HepG2 (cell line): Measurements from ENCODE around the gene SLAMF9. TPM values are rescaled to one million over a fixed set of nuclear protein-coding genes. Genes with fewer than 3 reads are reported as not detected.

Experiments
- ADNP ChIP-seq: sonication (generic); formaldehyde crosslinking; IDR thresholded peaks from 2 replicates; pipeline ENCODE4 v1.4.0; 2020; ENCODE audit warnings: missing genetic modification reagents
- EP300 ChIP-seq, 3 experiments: sonication (generic) in 1 of 3; formaldehyde crosslinking in 1 of 3; IDR thresholded peaks; 2 replicates each; pipeline versions ENCODE4 v1.5.1 to v1.6.1; 2011 to 2020; ENCODE audit warnings: low read depth in 2 of 3, low read length in 2 of 3, borderline replicate concordance in 1 of 3, improper control_type of control experiment in 1 of 3, mild to moderate bottlenecking in 1 of 3, missing genetic modification reagents in 1 of 3, moderate library complexity in 1 of 3
- FUBP1 ChIP-seq: sonication (generic); formaldehyde crosslinking; IDR thresholded peaks from 2 replicates; pipeline ENCODE4 v1.5.1; 2020; ENCODE audit warnings: missing genetic modification reagents, mild to moderate bottlenecking, borderline replicate concordance
- HOMEZ ChIP-seq: IDR thresholded peaks from 2 replicates; pipeline ENCODE4 v1.6.1; 2016; ENCODE audit warnings: low read depth
- MTA1 ChIP-seq: sonication (generic); formaldehyde crosslinking; IDR thresholded peaks from 2 replicates; pipeline ENCODE4 v1.4.0; 2020; ENCODE audit warnings: missing genetic modification reagents, mild to moderate bottlenecking, borderline replicate concordance
- POLR2A ChIP-seq, 2 experiments: IDR thresholded peaks; 2 replicates each; pipeline ENCODE4 v1.6.1; 2011; ENCODE audit warnings: low read depth in 2 of 2, low read length in 2 of 2, mild to moderate bottlenecking in 1 of 2, moderate library complexity in 1 of 2; ENCODE audit not compliant: insufficient read depth in 1 of 2
- ZEB1 ChIP-seq: IDR thresholded peaks from 2 replicates; pipeline ENCODE4 v1.6.1; 2012; ENCODE audit warnings: mild to moderate bottlenecking, low read depth, inconsistent platforms; ENCODE audit not compliant: insufficient replicate concordance
- ZNF121 ChIP-seq: sonication (generic); formaldehyde crosslinking; IDR thresholded peaks from 2 replicates; pipeline ENCODE4 v1.5.0; 2020; ENCODE audit warnings: mild to moderate bottlenecking, missing genetic modification reagents
- ZNF34 ChIP-seq: sonication (generic); formaldehyde crosslinking; IDR thresholded peaks from 2 replicates; pipeline ENCODE4 v1.4.0; 2020; ENCODE audit warnings: mild to moderate bottlenecking, missing genetic modification reagents, borderline replicate concordance
- ZNF343 ChIP-seq: sonication (generic); formaldehyde crosslinking; IDR thresholded peaks from 2 replicates; pipeline ENCODE4 v1.4.0; 2020; ENCODE audit warnings: mild to moderate bottlenecking, missing genetic modification reagents
- ZNF720 ChIP-seq: sonication (generic); formaldehyde crosslinking; IDR thresholded peaks from 2 replicates; pipeline ENCODE4 v1.4.0; 2020; ENCODE audit warnings: missing genetic modification reagents
- ZNF772 ChIP-seq: sonication (generic); formaldehyde crosslinking; IDR thresholded peaks from 2 replicates; pipeline ENCODE4 v1.5.0; 2020; ENCODE audit warnings: mild to moderate bottlenecking, missing genetic modification reagents
- polyA plus RNA-seq, 8 experiments: library from polyadenylated mRNA; depleted of rRNA in 3 of 8; stranded (reverse) in 7 of 8; unstranded in 1 of 8; fragments of >200 nt; fragmentation: Illumina TruSeq in 4 of 8; extraction: Trizol in 4 of 8; gene quantifications; 2 replicates each; pipeline versions ENCODE4 v1.2.1 to v1.2.3, GENCODE V29; 2011 to 2016; ENCODE audit warnings: low read depth in 4 of 8, missing spikeins in 1 of 8, mixed read lengths in 1 of 8; ENCODE audit not compliant: insufficient read depth in 1 of 8
- total RNA-seq, 5 experiments: library from RNA; depleted of rRNA; stranded (reverse); fragments of >200 nt; fragmentation: Illumina TruSeq; extraction: Trizol; gene quantifications; 2 replicates each; pipeline ENCODE4 v1.2.3, GENCODE V29; 2016; ENCODE audit warnings: low read depth in 1 of 5
- TF ChIP-seq, protein P1 (sequence below), 2 experiments: fragments of 450-650 bp in 1 of 2; sonication (generic) in 1 of 2; formaldehyde crosslinking in 1 of 2; IDR thresholded peaks; 2 replicates each; pipeline versions ENCODE4 v1.6.1 to v1.8.0; 2016 to 2022; ENCODE audit warnings: antibody characterized with exemption in 1 of 2, mild to moderate bottlenecking in 1 of 2, missing genetic modification reagents in 1 of 2
- TF ChIP-seq, protein P2 (sequence below): sonication (generic); formaldehyde crosslinking; IDR thresholded peaks from 2 replicates; pipeline ENCODE4 v1.8.0; 2022; ENCODE audit warnings: missing genetic modification reagents, mild to moderate bottlenecking, borderline replicate concordance

Gene SLAMF9
- total and polyA plus RNA-seq, 2 of the 13 experiments (the other 11 are each of a cell fraction or from before 2014, with no cell fraction given): 0.82 TPM; not detected in 1

- TF ChIP-seq, protein P1, sequence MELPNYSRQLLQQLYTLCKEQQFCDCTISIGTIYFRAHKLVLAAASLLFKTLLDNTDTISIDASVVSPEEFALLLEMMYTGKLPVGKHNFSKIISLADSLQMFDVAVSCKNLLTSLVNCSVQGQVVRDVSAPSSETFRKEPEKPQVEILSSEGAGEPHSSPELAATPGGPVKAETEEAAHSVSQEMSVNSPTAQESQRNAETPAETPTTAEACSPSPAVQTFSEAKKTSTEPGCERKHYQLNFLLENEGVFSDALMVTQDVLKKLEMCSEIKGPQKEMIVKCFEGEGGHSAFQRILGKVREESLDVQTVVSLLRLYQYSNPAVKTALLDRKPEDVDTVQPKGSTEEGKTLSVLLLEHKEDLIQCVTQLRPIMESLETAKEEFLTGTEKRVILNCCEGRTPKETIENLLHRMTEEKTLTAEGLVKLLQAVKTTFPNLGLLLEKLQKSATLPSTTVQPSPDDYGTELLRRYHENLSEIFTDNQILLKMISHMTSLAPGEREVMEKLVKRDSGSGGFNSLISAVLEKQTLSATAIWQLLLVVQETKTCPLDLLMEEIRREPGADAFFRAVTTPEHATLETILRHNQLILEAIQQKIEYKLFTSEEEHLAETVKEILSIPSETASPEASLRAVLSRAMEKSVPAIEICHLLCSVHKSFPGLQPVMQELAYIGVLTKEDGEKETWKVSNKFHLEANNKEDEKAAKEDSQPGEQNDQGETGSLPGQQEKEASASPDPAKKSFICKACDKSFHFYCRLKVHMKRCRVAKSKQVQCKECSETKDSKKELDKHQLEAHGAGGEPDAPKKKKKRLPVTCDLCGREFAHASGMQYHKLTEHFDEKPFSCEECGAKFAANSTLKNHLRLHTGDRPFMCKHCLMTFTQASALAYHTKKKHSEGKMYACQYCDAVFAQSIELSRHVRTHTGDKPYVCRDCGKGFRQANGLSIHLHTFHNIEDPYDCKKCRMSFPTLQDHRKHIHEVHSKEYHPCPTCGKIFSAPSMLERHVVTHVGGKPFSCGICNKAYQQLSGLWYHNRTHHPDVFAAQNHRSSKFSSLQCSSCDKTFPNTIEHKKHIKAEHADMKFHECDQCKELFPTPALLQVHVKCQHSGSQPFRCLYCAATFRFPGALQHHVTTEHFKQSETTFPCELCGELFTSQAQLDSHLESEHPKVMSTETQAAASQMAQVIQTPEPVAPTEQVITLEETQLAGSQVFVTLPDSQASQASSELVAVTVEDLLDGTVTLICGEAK (IDR thresholded peaks at IDR 0.05): no peak
- TF ChIP-seq, protein P1 (CRISPR knock-in tag; IDR thresholded peaks at IDR 0.05): peak; percentile 64; the same call in 1 of the 2 replicates
- TF ChIP-seq MTA1 (CRISPR knock-in tag) (no peak), EP300 (IDR thresholded peaks at IDR 0.05; ENCODE audit: low read depth in 2 of 2, low read length in 2 of 2) (peak; percentile 45 to 78; a peak in 2 of 4 replicates), EP300 (CRISPR knock-in tag; IDR thresholded peaks at IDR 0.05; ENCODE audit: borderline replicate concordance) (peak; percentile 65; the same call in 1 of the 2 replicates), HOMEZ (no peak), FUBP1 (CRISPR knock-in tag) (no peak), ZEB1 (no peak), ZNF720 (CRISPR knock-in tag) (no peak), POLR2A (IDR thresholded peaks at IDR 0.05; ENCODE audit: insufficient read depth in 1 of 2, low read depth in 2 of 2, low read length in 2 of 2) (no peak), ZNF34 (CRISPR knock-in tag) (no peak), ZNF343 (CRISPR knock-in tag) (no peak), ADNP (CRISPR knock-in tag) (no peak), ZNF772 (0 out of 2 replicates have a peak, but pooled peaks have one; percentile 34), ZNF121 (no peak)
- TF ChIP-seq, protein P2, sequence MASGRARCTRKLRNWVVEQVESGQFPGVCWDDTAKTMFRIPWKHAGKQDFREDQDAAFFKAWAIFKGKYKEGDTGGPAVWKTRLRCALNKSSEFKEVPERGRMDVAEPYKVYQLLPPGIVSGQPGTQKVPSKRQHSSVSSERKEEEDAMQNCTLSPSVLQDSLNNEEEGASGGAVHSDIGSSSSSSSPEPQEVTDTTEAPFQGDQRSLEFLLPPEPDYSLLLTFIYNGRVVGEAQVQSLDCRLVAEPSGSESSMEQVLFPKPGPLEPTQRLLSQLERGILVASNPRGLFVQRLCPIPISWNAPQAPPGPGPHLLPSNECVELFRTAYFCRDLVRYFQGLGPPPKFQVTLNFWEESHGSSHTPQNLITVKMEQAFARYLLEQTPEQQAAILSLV (CRISPR knock-in tag): no peak
Observed at GRCh38 chr1:159970932-159971342, 16.9 kb upstream of the SLAMF9 start (continued).
